Stimulated activated CD8-positive, alpha-beta memory T cell treated with anti-CD3 and anti-CD28 coated beads, Interleukin-4, amount 100 ng/mL, for 1 hour (primary cell): ENCODE results near the gene ZNF579.

ENCODE experiments used
- DNase-seq, 2 donors: peaks; one replicate each; pipeline ENCODE4 v3.0.0-alpha.2; 2020; ENCODE audit warnings: low read depth in 2 of 2, low spot score in 1 of 2

ZNF579 gene

GRCh38 chr19:55580628-55581144 is at the start of gene ZNF579:
Gene ZNF579 (minus strand): TSS chr19:55580848. CDS start chr19:55579639, 1,209 bp downstream.
- peak; percentile 44 to 47 for DNase-seq

GRCh38 chr19:55626350-55626749 is 45.7 kb upstream of the ZNF579 start:
- DNase-seq = no peak

- DNase-seq = no peak
Observed at GRCh38 chr19:55625004-55625326, 44.3 kb upstream of the ZNF579 start.

DNA sequence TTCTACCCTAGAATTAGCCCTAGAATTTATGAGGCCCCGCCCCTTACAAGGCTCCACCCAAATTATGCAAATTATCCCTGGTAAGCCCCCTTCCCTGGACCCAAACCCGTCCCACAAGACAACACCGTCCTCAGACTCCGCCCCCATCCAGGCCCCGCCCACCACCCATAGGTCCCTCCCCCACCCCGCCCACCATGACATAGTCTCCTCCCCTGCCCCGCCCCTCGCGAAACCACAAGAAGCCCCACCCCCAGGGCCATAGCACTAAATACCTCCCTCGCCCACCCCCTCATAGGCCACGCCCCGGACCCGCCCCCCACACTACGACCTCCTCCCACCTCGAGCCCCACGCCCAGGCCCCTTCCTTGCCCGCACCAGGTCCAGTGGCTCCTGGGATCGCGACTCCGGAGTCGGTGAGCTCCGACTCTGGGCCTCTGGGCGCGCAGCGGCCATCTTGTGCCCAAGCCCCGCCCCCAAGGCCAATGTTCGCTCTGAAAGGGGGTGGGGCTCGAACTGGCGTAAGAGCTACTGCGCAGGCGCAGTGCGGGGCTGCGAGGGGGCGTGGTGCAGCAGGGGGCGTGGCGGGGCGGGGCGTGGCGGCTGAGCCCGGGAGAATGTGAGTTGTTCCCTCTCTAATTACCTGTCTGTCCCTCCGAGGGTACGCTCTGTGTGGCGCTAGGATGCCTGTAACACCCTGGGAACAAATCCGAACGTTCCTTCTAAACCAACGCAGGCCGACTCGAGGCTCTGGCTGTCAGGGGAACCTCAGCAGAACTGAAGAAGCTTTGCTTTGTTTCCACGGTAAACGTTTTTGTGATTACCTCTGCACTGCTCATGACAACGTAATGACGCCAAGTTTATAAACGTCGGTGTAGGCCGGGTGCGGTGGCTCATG is 43.7 kb upstream of the ZNF579 start, which contains the start of gene ZNF784:
Gene ZNF784 (minus strand): TSS at position 458 of the 895 bp plus-strand sequence. CDS start 5 bp downstream, at position 453.
- peak; percentile 84 to 91 for DNase-seq

- DNase-seq = no peak
Observed at GRCh38 chr19:55623561-55623960, 42.9 kb upstream of the ZNF579 start.

- DNase-seq = no peak
Observed at GRCh38 chr19:55623130-55623529, 42.5 kb upstream of the ZNF579 start.

DNA sequence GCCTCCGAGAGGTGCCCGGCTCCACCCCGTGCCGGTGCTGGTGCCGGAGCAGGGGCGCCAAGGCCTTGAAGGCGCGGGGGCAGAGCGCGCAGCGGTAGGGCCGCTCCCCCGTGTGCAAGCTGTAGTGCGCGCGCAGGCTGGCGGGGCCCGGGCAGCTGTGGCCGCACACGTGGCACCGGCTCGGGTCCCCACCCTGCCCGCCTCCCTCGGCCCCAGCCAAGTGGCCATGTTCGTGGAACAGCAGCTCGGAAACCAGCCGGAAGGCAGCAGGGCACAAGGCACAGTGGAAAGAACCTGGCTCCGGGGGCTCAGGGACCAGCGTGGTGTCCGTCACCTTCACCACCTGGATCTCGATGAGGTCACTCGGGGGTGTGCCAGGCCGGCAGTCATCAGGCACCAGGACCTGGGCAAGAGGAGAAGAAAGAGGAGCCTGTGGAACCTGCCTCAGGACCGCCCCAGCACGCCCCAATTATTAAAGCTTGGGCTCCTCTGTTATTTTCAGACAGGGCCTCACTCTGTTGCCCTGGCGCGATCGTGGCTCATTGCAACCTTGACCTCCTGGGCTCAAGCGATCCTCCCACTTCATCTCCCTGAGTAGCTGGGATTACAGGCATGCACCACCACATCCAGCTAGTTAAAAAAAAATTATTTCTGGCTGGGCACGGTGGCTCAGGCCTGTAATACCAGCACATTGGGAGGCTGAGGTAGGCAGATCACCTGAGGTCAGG is 41.8 kb upstream of the ZNF579 start:
- DNase-seq = no peak

DNA sequence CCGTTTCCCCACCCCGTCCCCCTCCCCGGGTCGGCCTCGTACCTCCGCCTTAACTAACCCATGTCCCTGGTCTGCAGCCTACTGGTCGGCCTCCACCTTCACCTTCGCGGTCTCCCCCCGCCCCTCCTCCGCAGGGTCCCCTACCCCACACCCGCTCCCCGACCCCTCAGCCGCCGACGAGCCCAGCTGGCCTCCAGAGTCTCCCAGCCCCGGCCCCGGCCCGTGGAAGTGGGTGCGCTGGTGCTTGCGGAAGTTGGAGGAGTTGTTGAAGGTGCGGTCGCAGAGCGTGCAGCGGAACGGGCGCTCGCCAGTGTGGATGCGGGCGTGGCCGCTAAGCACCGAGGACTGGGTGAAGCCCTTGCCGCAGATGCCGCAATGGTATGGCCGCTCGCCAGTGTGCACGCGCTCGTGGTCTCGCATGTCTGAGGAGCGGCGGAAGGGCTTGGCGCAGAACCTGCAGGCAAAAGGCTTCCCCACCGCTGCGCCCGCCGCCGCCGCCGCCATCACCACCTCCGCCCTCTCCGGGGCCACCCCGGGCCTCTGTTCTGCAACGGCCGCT is 41.1 kb upstream of the ZNF579 start:
- no peak for DNase-seq

DNA sequence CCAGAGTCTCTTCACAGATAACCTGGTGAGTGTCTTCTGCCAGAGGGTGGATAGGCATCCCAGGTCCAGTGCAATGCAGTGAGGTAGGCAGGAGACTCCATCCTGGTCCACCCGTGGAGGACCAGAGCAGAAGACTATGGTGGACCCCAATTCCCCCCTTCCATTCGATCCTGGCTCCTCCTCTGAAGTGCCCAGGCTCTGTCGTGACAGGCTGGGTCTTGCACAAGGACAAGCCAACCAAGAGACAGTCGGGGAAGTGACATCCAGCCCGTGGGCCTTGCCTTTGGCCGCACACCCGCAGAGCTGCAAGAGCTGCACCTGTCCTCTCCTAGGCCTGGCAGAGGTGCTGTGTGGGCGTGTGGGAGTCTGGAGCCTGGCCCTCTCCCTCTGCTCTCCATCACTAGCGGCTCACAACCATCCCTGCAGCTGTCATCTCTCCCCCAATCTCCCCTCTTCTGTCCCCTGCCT is 40.6 kb upstream of the ZNF579 start:
- DNase-seq = no peak

DNA sequence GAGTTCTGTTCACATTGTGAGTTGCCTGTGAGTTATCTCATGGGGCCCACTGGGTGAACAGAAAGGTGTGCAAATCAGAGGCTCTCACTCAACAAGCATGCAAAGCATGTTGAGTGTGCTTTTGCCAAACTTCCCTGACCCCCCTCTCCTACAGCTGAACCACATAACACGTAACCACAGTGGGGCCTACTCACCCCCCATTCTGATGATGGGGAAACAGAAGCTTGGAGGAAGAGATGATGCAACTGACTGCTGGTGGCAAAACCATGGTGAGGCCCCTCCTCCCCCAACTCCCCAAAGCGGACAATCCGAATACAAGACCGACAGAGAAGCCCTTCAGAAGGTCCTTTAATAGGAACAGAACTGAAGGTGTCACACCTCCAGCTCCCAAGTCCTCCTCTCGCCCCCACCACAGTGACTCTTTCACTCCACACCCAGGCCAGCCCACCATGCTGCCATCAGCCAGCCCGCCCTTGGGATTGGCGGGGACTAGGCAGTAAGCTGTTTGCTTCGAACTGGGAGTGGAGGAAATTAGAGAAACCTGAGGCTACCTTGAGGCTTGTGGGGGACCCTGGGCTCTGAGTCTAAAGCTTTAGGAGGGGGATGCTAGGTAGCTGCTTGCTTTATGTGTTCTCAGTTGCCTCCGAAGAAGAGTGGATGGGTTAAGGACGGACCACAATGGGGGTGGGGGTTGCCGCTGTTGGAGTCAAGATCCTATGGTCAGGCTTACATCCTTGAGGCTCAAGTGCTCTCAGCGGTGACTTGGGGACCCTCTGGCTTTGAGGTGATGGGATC is 40.0 kb upstream of the ZNF579 start:
- no peak for DNase-seq

GRCh38 chr19:55619286-55619685 is 38.6 kb upstream of the ZNF579 start:
- DNase-seq = no peak

DNA sequence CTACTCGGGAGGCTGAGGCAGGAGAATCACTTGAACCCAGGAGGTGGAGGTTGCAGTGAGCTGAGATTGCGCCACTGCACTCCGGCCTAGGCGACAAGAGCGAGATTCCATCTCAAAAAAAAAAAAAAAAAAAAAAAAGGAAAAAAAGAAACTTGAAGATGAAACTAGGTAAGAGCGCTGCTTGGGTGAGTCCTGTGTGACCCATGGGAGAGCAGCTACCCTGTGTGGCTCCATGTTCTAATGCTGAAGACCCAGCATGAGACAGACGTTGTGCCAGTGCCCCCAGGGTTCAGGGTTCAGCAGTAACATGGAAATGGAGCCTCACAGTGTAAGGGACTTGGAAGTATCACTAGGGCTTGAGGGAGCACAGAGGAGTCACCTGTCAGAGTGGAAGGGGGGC is 37.8 kb upstream of the ZNF579 start:
- no peak for DNase-seq

GRCh38 chr19:55617426-55617825 is 36.8 kb upstream of the ZNF579 start:
- DNase-seq = no peak

GRCh38 chr19:55616395-55616875 is 35.8 kb upstream of the ZNF579 start:
- no peak for DNase-seq

DNA sequence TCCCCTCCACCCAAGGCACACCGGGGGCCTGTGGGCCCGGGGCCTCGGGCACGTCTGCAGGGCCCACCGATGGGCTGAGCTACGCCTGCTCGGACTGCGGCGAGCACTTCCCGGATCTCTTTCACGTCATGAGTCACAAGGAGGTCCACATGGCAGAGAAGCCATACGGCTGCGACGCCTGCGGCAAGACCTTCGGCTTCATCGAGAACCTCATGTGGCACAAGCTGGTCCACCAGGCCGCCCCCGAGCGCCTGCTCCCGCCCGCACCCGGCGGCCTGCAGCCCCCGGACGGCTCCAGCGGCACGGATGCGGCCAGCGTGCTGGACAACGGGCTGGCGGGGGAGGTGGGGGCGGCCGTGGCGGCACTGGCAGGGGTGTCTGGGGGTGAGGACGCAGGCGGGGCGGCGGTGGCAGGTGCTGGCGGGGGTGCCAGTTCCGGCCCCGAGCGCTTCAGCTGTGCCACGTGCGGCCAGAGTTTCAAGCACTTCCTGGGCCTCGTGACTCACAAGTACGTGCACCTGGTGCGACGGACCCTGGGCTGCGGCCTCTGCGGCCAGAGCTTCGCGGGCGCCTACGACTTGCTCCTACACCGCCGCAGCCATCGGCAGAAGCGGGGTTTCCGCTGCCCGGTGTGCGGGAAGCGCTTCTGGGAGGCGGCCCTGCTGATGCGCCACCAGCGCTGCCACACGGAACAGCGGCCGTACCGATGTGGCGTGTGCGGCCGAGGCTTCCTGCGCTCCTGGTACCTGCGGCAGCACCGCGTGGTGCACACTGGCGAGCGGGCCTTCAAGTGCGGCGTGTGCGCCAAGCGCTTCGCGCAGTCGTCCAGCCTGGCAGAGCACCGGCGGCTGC is 35.1 kb upstream of the ZNF579 start:
- DNase-seq = no peak

- no peak for DNase-seq
Observed at GRCh38 chr19:55614711-55615542, 34.3 kb upstream of the ZNF579 start.

- no peak for DNase-seq
Observed at GRCh38 chr19:55613930-55614710, 33.5 kb upstream of the ZNF579 start.

DNA sequence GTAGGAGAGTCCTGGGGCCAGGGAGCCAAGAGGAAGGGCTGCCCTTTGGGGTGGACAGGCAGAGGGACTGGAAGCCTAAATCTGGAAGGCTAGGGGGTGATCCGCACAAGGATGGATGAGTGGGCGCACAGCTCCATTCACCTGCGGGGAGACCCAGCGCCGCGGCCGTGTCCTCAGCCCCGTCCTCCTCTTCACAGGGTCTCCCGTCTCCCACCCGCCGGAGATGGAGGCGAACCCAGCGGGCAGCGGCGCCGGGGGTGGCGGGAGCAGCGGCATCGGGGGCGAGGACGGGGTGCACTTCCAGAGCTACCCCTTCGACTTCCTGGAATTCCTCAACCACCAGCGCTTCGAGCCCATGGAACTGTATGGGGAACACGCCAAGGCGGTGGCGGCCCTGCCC is 32.7 kb upstream of the ZNF579 start:
- DNase-seq = no peak
